ENCODE measurements around the gene GLYATL2. TPM values are rescaled to one million over a fixed set of nuclear protein-coding genes. Genes with fewer than 3 reads are reported as not detected.
A peak's percentile ranks its signal among the peaks of the same experiment; 100 is the strongest.

Gene GLYATL2
- total RNA-seq, 1 experiment from 2014 or later = not detected

- Mint-ChIP-seq H3K4me1 (ENCODE audit: insufficient read depth, unreplicated experiment) (peaks cover 6% of the 10 kb centered on the region), H3K9me3 (ENCODE audit: unreplicated experiment) (no peaks in the 10 kb centered on the region), H3K4me3 (ENCODE audit: unreplicated experiment) (no peak overlapping the region), H3K27ac (ENCODE audit: low read depth, unreplicated experiment) (no peak overlapping the region), H3K27me3 (ENCODE audit: insufficient read depth, unreplicated experiment) (no peaks in the 10 kb centered on the region), H3K36me3 (ENCODE audit: insufficient read depth, unreplicated experiment) (no peaks in the 10 kb centered on the region)
- no peak for TF ChIP-seq CTCF (IDR thresholded peaks at IDR 0.05; ENCODE audit: unreplicated experiment)
- intact Hi-C loops (cut with micrococcal nuclease) = no loop called here
- POLR2A ChIA-PET = interaction anchor here (0.7 to 1.0 kb wide), 2 partner anchors 15 to 100 kb away, joined by 3 read pairs; partner anchors contain the start of gene GLYATL2
- CTCF ChIA-PET = interaction anchor here (0.6 to 1.3 kb wide), 4 partner anchors 60 to 224 kb away, joined by 3 to 6 read pairs (median 4); no protein-coding TSS in a partner anchor
- BruUV-seq (replicated peaks) = no TSS peak
- peak; percentile 44 for DNase-seq (ENCODE audit: unreplicated experiment)
Observed at GRCh38 chr11:58829786-58830185, 14.7 kb downstream of the GLYATL2 start.

GRCh38 chr11:58813693-58814092 is 30.8 kb downstream of the GLYATL2 start:
- CTCF ChIA-PET = interaction anchor here (0.5 kb wide), 1 partner anchor 246 kb away, joined by 3 read pairs; no protein-coding TSS in a partner anchor
- no peaks in the 10 kb centered on the region for H3K27me3 Mint-ChIP-seq (ENCODE audit: insufficient read depth, unreplicated experiment)
- POLR2A ChIA-PET = interaction anchor here (0.6 kb wide), 1 partner anchor 11 kb away, joined by 5 read pairs; no protein-coding TSS in a partner anchor
- no TSS peak for BruUV-seq (replicated peaks)
- DNase-seq (ENCODE audit: unreplicated experiment) = no peak
- no peak overlapping the region for H3K27ac Mint-ChIP-seq (ENCODE audit: low read depth, unreplicated experiment)
- peaks cover 11% of the 10 kb centered on the region for H3K9me3 Mint-ChIP-seq (ENCODE audit: unreplicated experiment)
- no peak overlapping the region for H3K4me3 Mint-ChIP-seq (ENCODE audit: unreplicated experiment)
- intact Hi-C loops (cut with micrococcal nuclease) = no loop called here
- no peaks in the 10 kb centered on the region for H3K36me3 Mint-ChIP-seq (ENCODE audit: insufficient read depth, unreplicated experiment)
- no peaks in the 10 kb centered on the region for H3K4me1 Mint-ChIP-seq (ENCODE audit: insufficient read depth, unreplicated experiment)
- no peak for TF ChIP-seq CTCF (IDR thresholded peaks at IDR 0.05; ENCODE audit: unreplicated experiment)

- BruUV-seq (replicated peaks) = no TSS peak
- Mint-ChIP-seq H3K36me3 (ENCODE audit: insufficient read depth, unreplicated experiment) (no peaks in the 10 kb centered on the region), H3K27ac (ENCODE audit: low read depth, unreplicated experiment) (no peak overlapping the region), H3K9me3 (ENCODE audit: unreplicated experiment) (no peaks in the 10 kb centered on the region), H3K4me3 (ENCODE audit: unreplicated experiment) (no peak overlapping the region), H3K4me1 (ENCODE audit: insufficient read depth, unreplicated experiment) (no peaks in the 10 kb centered on the region), H3K27me3 (ENCODE audit: insufficient read depth, unreplicated experiment) (no peaks in the 10 kb centered on the region)
- POLR2A ChIA-PET = no interaction called here
- intact Hi-C loops (cut with micrococcal nuclease) = no loop called here
- no peak for DNase-seq (ENCODE audit: unreplicated experiment)
- CTCF ChIA-PET = no interaction called here
- no peak for TF ChIP-seq CTCF (IDR thresholded peaks at IDR 0.05; ENCODE audit: unreplicated experiment)
Observed at GRCh38 chr11:58811499-58811898, 33.0 kb downstream of the GLYATL2 start.

GRCh38 chr11:58807343-58807742 is 37.2 kb downstream of the GLYATL2 start:
- ChIA-PET POLR2A (no interaction called here), CTCF (interaction anchor here (0.6 kb wide), 1 partner anchor 179 kb away, joined by 5 read pairs; no protein-coding TSS in a partner anchor)
- BruUV-seq (replicated peaks) = no TSS peak
- no peaks in the 10 kb centered on the region for H3K36me3 Mint-ChIP-seq (ENCODE audit: insufficient read depth, unreplicated experiment)
- no peaks in the 10 kb centered on the region for H3K9me3 Mint-ChIP-seq (ENCODE audit: unreplicated experiment)
- no peak for TF ChIP-seq CTCF (IDR thresholded peaks at IDR 0.05; ENCODE audit: unreplicated experiment)
- intact Hi-C loops (cut with micrococcal nuclease) = no loop called here
- no peaks in the 10 kb centered on the region for H3K27me3 Mint-ChIP-seq (ENCODE audit: insufficient read depth, unreplicated experiment)
- H3K4me3 Mint-ChIP-seq (ENCODE audit: unreplicated experiment) = no peak overlapping the region
- no peak for DNase-seq (ENCODE audit: unreplicated experiment)
- H3K4me1 Mint-ChIP-seq (ENCODE audit: insufficient read depth, unreplicated experiment) = peaks cover 8% of the 10 kb centered on the region
- no peak overlapping the region for H3K27ac Mint-ChIP-seq (ENCODE audit: low read depth, unreplicated experiment)
